Putamen (tissue), 1 donor: ENCODE results near the gene RADIL.
A peak's percentile ranks its signal among the peaks of the same experiment; 100 is the strongest.

Source experiments
- DNase-seq: peaks from one replicate; pipeline ENCODE4 v3.0.0-alpha.2; 2016; ENCODE audit warnings: low spot score

The RADIL gene

GRCh38 chr7:4792537-4793126 lies 90.9 kb downstream of the RADIL start:
- DNase-seq, result no peak

DNA sequence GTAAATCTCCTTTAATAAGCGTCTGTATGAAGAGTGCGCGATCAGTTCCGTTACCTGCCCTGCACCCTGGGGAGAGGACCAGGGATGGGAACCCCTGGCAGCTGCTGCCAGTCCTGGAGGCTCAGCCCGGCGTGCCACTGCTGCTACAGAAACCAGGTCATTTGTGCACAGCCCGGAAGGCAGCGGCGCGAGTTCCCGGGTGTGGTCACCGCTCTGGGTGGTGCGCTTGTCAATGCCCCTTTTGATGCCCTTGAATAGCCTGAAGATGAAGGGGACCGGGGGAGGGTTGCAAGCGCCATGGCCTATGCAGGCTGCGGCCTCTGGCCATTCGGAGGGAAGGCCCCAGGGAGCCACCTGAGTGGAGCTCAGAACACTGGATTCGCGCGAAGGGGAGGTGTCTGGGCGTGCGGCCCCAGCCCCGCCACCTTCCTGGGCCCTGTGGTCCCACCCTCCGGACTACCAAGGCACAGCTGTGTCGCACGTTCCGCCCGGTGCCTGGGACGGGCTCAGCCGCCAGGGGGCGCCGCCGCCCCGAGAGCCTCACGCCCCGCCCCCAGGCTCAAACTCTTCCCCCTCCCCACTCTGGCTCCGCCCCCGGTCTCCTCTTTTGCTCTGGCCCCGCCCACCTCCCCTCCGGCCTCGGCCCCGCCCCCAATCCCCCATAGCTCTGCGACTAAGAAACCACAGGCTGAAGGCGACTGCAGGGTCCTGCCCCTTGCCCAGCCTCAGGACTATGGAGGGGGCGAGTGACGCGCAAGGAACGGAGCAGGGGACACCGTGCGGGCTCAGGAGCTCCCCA lies 91.6 kb downstream of the RADIL start:
- peak; percentile 79 for DNase-seq

GRCh38 chr7:4791101-4791737 lies 92.3 kb downstream of the RADIL start:
- DNase-seq, result no peak

DNA sequence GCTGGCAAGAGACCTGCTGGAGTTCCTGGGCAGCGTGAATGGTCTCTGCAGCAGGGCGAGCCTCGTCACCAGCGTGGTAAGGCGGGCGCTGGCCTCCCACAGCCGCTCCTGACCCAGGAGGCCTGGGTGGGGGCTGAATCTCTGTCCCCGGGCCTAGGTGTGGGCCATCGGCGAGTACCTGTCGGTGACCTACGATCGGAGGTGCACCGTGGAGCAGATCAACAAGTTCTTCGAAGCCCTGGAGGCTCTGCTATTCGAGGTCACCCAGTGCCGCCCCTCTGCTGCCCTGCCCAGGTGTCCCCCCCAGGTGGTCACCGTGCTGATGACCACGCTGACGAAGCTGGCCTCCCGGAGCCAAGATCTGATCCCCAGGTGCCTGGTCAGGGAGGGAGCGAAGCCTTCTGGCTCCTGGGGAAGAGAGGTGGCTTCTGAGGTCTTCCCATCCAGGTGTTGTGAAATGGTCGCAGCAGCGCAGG lies 93.0 kb downstream of the RADIL start:
- DNase-seq, result no peak

- DNase-seq, result no peak
Measured at GRCh38 chr7:4790078-4790465, 93.4 kb downstream of the RADIL start.

DNA sequence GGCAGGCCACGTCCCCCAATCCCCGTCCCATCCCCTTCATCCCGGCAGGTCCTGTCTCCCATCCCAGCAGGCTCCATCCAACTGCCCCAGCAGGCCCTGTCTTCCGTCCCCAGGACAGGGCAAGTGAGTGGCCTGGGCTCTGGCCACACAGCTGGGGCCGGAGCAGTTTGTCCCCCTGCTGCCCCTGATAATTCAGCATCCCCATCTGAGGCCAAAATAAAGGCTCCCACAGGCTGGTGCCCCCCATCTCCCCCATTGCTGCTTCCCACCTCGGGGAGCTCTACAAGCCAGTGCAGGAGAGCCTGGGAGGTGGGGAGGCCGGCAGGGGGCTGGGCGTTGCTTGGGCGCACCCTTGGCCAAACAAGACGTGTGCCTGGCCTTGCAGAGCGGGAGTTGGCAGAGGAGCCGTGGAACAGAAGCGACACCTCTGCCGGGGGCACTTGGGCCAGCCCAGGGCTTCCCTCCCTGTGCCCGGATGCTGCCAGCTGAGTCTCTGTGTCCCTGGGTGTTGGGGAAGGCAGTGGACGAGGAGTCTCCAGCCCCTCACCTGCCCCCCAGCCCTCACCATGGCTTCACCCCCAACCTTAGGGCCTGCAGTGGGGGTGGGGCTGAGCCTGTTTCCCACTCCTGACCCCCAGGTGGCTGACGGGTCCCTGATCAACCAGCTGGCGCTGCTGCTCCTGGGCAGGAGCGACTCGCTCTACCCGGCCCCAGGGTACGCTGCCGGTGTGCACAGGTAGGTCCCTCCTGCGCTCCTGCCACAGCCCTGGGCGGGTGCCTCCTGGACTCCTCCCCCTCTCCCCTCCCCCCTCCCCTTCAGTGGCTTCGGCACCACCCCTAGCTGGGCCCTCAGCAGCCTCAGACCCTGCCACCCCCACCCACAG lies 94.1 kb downstream of the RADIL start:
- no peak for DNase-seq

DNA sequence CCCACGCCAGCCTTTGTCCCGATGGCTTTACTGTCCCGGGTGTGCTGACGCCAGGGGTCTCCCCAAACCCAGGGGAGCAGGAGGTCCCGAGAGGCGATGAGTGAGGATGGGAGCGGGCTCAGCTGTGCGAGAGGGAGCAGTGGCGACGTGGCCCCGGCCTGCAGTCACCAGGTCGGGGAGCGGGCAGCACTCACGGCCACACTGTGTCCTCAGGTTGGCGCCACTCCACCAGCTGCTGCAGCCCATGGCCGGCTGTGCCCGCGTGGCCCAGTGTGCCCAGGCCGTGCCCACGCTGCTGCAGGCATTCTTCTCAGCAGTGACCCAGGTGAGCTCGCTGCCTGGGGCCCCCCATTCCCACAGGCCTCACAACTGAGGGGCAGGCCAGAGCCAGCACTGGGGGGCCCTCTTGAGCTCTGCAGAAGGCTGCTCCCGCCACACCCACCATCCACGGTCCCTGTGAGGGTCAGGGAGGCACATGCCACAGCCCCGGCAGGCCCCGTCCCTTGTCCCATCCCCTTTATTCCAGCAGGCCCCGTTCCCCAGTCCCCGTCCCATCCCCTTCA lies 94.8 kb downstream of the RADIL start:
- no peak for DNase-seq

DNA sequence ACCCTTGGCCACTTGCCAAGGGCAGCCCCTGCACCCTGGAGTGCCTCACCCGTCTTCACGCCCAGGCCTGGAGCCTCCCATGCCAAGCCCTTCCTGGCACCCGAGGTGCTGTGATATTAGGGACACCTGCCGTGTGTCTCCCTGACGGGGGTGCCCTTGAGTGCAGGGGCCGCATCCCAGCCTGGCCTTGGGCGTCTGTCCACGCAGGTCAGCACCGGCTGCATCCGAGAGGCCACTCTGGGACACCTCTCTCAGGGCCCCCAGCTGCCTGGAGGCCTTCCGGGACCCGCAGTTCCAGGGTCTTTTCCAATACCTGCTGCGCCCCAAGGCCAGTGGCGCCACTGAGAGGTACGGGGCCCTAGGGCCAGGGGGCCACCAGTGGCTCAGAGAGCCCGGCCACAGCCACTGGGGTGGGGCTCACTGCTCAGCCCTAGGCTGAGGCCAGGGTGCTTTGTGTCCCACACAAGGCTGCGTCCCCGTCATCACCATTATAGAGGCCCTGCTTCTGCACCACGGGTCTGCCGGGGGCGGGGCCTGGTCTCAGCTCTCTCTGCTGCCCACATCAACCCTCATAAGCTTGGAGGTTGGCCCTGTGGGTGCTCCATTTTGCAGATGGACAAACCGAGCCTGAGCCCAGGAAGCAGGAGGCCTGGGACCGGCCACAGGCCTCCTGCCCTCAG lies 95.4 kb downstream of the RADIL start:
- no peak for DNase-seq

- no peak for DNase-seq
Measured at GRCh38 chr7:4787541-4787940, 96.0 kb downstream of the RADIL start.

- no peak for DNase-seq
Measured at GRCh38 chr7:4786015-4786414, 97.5 kb downstream of the RADIL start.

- no peak for DNase-seq
Measured at GRCh38 chr7:4785371-4785770, 98.1 kb downstream of the RADIL start.

DNA sequence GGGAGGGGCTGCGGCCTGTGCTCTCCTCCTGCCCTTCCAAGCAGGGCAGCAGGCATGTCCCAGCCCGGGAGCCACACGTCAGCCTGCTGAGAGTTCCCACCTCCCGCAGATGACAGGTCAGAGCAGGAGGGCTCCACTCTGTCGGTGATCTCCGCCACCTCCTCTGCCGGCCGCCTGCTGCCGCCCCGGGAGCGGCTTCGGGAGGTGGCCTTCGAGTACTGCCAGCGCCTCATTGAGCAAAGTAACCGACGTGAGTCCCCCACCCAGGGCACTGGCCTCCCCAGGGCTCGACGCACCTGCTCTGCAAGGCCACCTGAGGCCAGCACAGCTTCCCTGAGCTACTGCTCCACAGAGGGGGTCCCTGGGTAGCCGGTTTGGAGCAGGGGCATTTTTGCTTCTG lies 98.7 kb downstream of the RADIL start:
- DNase-seq, result no peak

DNA sequence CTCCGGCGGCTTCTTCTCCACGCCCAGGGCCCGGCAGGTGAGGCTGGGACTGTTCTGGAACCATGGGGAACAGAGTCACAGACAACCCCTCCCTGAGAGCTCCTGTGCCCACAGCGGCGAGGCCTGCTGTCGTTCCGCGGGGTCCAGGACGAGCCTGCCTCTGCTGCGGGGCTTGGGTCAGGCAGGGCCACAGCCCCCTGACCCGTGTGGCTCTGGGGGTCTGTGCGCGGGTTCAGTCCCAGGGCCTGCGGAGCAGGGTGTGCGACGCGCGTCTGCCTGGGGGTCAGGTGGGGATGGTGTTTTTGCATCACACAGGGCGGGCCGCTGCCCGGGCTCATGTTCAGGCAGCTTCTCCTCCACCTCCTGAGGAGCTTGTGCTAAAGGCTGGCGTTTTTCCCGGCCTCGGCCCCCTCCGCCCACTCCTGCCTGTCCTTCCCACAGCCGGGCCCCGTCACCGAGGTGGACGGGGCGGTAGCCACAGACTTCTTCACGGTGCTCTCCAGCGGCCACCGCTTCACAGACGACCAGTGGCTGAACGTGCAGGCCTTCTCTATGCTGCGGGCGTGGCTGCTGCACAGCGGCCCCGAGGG lies 99.7 kb downstream of the RADIL start:
- DNase-seq, result no peak

DNA sequence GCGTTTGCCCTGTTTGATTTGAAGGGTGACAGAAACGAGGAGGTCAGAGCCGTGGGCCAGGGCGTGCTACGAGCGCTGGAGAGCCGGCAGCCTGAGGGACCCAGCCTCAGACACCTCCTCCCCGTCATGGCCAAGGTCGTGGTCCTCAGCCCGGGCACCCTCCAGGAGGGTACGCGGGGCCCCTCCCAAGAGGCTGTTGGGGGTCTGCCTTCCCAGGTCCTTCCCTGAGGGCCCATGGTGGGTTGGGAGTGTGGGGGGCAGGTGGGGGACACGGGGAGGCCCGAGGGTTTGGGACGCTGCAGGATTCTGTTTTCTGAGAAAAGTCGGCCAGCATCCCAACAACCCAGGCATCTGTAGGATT lies 100.2 kb downstream of the RADIL start:
- no peak for DNase-seq

GRCh38 chr7:4782333-4783291 lies 100.9 kb downstream of the RADIL start:
- no peak for DNase-seq

DNA sequence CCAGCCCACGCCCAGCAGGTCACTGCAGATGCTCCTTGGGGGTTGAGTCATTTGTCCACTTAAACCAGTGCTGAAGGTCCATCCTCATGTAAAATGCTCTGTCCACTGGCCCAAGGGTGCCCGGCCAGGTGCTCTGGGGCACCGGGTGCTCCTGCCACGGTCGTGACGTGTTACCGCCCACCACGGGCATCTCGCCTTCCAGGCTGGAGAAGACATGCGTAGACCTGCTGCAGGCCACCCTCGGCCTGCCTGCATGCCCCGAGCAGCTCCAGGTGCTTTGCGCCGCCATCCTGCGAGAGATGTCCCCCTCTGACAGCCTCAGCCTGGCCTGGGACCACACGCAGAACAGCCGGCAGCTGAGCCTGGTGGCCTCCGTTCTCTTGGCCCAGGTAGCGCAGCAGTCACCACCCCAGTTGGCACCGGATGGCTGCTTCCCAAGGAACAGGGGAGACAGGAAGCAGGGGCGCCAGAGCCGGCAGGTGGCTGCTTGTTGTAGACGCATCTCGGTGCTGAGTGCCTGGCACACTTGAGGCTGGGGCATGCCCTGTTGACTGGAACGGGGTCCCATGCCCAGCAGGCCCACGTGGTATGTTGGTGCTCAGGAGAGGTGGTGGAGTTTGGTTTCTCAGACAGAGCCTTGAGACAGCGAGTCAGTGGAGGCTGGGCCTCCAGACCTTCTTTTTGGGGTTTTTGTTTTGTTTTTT lies 102.0 kb downstream of the RADIL start:
- DNase-seq, result no peak

- no peak for DNase-seq
Measured at GRCh38 chr7:4779118-4779517, 104.4 kb downstream of the RADIL start.

DNA sequence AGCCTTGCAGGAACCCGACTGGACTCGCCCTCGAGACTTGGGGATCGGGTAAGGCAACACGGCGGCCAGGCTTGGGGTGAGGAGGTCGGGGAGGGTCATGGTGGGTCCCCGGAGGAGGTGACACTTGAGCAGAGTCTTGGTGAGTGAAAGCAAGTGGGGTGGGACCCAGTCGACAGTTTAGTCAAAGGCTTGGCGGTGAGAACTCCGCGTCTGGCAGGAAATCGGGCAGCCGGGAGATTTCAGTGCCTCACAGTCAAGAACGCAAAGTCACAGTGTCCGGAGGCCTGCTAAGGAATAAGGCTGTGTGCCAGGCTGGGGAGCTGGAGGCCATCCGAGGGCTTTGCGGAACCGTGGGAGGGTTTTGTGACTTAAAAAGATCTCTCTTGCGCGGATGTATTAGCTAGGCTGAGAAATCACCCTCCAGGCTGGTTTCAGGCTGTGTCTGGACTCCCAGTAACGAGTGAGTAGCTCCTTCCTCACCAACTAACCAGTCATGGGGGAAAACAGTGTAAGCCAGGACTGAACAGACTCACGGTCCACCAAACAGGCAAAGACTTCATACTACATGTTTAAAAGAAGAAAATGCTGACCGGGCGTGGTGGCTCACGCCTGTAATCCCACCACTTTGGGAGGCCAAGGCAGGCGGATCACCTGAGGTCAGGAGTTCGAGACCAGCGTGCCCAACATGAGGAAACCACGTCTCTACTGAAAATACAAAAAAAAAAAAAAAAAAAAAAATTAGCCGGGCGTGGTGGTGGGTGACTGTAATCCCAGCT lies 107.5 kb downstream of the RADIL start:
- no peak for DNase-seq
